Measurements from ENCODE around the gene RPRD1B. TPM values are rescaled to one million over a fixed set of nuclear protein-coding genes. Genes with fewer than 3 reads are reported as not detected.

The RPRD1B gene
- total and polyA plus RNA-seq, 2 of the 13 experiments (the other 11 are each of a cell fraction or from before 2014, with no cell fraction given): 31.1 to 41.5 TPM

DNA sequence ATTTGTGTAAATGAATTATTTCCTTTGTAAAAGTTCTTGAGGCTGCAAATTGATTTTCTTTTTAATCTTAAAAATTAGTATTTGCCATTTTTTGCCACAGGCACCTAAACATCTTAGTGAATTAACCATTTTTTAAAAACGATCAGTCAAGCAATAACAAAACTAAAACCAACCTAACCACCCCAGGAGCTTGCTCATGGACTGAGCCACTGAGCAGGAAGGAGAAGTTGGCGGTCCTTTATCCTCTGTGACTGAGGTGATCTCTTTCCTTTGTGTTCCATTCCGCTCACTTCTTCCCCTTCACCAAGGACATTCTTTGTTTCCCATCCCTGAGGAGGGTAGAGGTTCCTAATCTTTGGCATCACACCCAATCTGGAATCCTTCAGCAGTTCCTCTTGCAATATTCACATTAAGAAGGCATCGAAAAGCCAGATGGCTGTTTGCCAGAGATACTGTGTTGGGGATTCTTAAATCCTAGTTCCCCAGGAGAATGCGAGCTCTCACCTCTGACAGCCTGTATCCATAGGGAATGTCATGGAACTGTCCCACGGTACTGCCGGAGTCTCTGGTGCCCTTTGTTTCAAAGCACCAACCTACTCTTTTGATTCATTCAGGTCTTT, 30.5 kb downstream of the RPRD1B start:
- TF ChIP-seq, protein P1, sequence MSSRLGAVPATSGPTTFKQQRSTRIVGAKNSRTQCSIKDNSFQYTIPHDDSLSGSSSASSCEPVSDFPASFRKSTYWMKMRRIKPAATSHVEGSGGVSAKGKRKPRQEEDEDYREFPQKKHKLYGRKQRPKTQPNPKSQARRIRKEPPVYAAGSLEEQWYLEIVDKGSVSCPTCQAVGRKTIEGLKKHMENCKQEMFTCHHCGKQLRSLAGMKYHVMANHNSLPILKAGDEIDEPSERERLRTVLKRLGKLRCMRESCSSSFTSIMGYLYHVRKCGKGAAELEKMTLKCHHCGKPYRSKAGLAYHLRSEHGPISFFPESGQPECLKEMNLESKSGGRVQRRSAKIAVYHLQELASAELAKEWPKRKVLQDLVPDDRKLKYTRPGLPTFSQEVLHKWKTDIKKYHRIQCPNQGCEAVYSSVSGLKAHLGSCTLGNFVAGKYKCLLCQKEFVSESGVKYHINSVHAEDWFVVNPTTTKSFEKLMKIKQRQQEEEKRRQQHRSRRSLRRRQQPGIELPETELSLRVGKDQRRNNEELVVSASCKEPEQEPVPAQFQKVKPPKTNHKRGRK (CRISPR knock-in tag; IDR thresholded peaks at IDR 0.05): no peak
- TF ChIP-seq ZNF546 (CRISPR knock-in tag; conservative IDR thresholded peaks at IDR 0.05) (no peak), RNF2 (conservative IDR thresholded peaks at IDR 0.05; ENCODE audit: low read depth) (no peak), ZNF431 (CRISPR knock-in tag; IDR thresholded peaks at IDR 0.05; ENCODE audit: borderline replicate concordance, low read depth) (no peak), FOXO1 (CRISPR knock-in tag; IDR thresholded peaks at IDR 0.05) (no peak), MED8 (CRISPR knock-in tag; IDR thresholded peaks at IDR 0.05; ENCODE audit: insufficient replicate concordance) (no peak), CBX1 (IDR thresholded peaks at IDR 0.05; ENCODE audit: low read depth) (no peak), IKZF4 (CRISPR knock-in tag; IDR thresholded peaks at IDR 0.05; ENCODE audit: borderline replicate concordance, low read depth, not compliant biosample characterization) (no peak), SMARCE1 (IDR thresholded peaks at IDR 0.05; ENCODE audit: borderline replicate concordance) (no peak), TEAD3 (CRISPR knock-in tag; optimal IDR thresholded peaks at IDR 0.05; ENCODE audit: borderline replicate concordance) (no peak)
- TF ChIP-seq, protein P2, sequence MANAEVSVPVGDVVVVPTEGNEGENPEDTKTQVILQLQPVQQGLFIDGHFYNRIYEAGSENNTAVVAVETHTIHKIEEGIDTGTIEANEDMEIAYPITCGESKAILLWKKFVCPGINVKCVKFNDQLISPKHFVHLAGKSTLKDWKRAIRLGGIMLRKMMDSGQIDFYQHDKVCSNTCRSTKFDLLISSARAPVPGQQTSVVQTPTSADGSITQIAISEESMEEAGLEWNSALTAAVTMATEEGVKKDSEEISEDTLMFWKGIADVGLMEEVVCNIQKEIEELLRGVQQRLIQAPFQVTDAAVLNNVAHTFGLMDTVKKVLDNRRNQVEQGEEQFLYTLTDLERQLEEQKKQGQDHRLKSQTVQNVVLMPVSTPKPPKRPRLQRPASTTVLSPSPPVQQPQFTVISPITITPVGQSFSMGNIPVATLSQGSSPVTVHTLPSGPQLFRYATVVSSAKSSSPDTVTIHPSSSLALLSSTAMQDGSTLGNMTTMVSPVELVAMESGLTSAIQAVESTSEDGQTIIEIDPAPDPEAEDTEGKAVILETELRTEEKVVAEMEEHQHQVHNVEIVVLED (CRISPR knock-in tag; IDR thresholded peaks at IDR 0.05; ENCODE audit: borderline replicate concordance): no peak
- TF ChIP-seq, protein P3, sequence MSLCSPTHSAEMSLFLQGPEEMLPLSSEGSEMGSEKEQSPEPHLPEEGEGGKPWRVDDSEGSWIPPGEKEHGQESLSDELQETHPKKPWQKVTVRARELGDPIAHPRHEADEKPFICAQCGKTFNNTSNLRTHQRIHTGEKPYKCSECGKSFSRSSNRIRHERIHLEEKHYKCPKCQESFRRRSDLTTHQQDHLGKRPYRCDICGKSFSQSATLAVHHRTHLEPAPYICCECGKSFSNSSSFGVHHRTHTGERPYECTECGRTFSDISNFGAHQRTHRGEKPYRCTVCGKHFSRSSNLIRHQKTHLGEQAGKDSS (CRISPR knock-in tag; IDR thresholded peaks at IDR 0.05; ENCODE audit: borderline replicate concordance, low read depth): no peak
- CTCF ChIA-PET (ENCODE audit: low intra/inter-chr PET ratio, low total read pairs): no interaction called here
- peaks cover 60 to 97% of the 10 kb centered on the region in 2 experiments for H3K36me3 ChIP-seq (replicated peaks in 1 of 2; ENCODE audit: control insufficient read depth in 1 of 2, insufficient read depth in 2 of 2, low read length in 2 of 2)

More for the DNA sequence above, 30.5 kb downstream of the RPRD1B start:
- BruUV-seq (replicated peaks): no TSS peak
- intact Hi-C loops (cut with micrococcal nuclease; ENCODE audit: unreplicated experiment): no loop called here
- Histone ChIP-seq H4K20me1 (ENCODE audit: insufficient read depth, low read length) (0 out of 2 replicates have a peak, but pooled peaks cover 3% of the 10 kb centered on the region), H3K27me3 (ENCODE audit: control insufficient read depth in 1 of 2, insufficient read depth in 2 of 2, low read length in 2 of 2) (no peaks in the 10 kb centered on the region), H3K4me3 (replicated peaks in 1 of 3; ENCODE audit: insufficient read depth in 1 of 3, low read depth in 2 of 3, low read length in 3 of 3) (no peak overlapping the region), H2AFZ (ENCODE audit: low read length) (no peak overlapping the region), H3K79me2 (ENCODE audit: insufficient read depth, low read length) (no peaks in the 10 kb centered on the region), H3K9ac (ENCODE audit: insufficient read depth, low read depth, low read length) (no peak overlapping the region), H3K9me3 (ENCODE audit: low read length) (no peaks in the 10 kb centered on the region), H3K4me2 (ENCODE audit: low read depth, low read length) (no peak overlapping the region), H3K27ac (ENCODE audit: extremely low read length, insufficient read depth, low read length) (no peak overlapping the region), H3K4me1 (ENCODE audit: insufficient read depth, low read length) (peaks cover 25% of the 10 kb centered on the region)
- in situ Hi-C loops (cut with HindIII; ENCODE audit: extremely low pct_ligation_motif_present, low pct_unique_long_range_greater_than_20kb): loop anchor here (25.0 kb wide), 1 partner anchor 348 kb away; no protein-coding TSS in a partner anchor
- DNase-seq (ENCODE audit: low spot score): no peak
- FAIRE-seq: no peak
- POLR2A ChIA-PET: no interaction called here
- no peak for ATAC-seq
- 97% methylated on average over 7 of the region's 7 CpGs for WGBS (ENCODE audit: low lambda C conversion rate)
